Esophagus squamous epithelium (tissue), 5 donors: ENCODE results near the gene TBPL1. TPM values are rescaled to one million over a fixed set of nuclear protein-coding genes. Genes with fewer than 3 reads are reported as not detected.
A peak's percentile ranks its signal among the peaks of the same experiment; 100 is the strongest.

ENCODE experiments used
- DNase-seq: peaks from one replicate; lab custom pipeline; 2025; lab: John Stamatoyannopoulos, UW
- H3K27ac ChIP-seq, 4 donors: fragments of 200-600 bp; sonication (generic); one replicate each; pipeline ENCODE4 v1.5.1; 2016 to 2019; ENCODE audit warnings: mild to moderate bottlenecking in 1 of 4
- H3K27me3 ChIP-seq, 4 donors: fragments of 200-600 bp; sonication (generic); 1 replicate in 3 of 4; 2 replicates in 1 of 4; pipeline versions ENCODE4 v1.5.1 to v1.6.0; 2017 to 2021; ENCODE audit warnings: antibody characterized with exemption in 1 of 4
- H3K36me3 ChIP-seq, 3 donors: fragments of 200-600 bp; sonication (generic); one replicate each; pipeline ENCODE4 v1.5.1; 2016 to 2019
- H3K4me1 ChIP-seq, 3 donors: fragments of 200-600 bp; sonication (generic); one replicate each; pipeline ENCODE4 v1.5.1; 2017 to 2019
- H3K4me3 ChIP-seq, 4 donors: fragments of 200-600 bp; sonication (generic); 1 replicate in 3 of 4; 2 replicates in 1 of 4; pipeline ENCODE4 v1.5.1; 2016 to 2019; ENCODE audit warnings: mild to moderate bottlenecking in 2 of 4, moderate library complexity in 1 of 4
- H3K9me3 ChIP-seq, 3 donors: fragments of 200-600 bp; sonication (generic); one replicate each; pipeline ENCODE4 v1.5.1; 2016 to 2019
- CTCF ChIP-seq, 6 experiments: fragments of 450-650 bp in 4 of 6; fragments of 200-600 bp in 2 of 6; sonication (generic) in 2 of 6; IDR thresholded peaks; one replicate each; pipeline ENCODE4 v1.5.1; 2016 to 2019; ENCODE audit warnings: antibody characterized with exemption in 6 of 6, mild to moderate bottlenecking in 4 of 6, moderate library complexity in 4 of 6
- POLR2A ChIP-seq, 4 donors: fragments of 450-650 bp; IDR thresholded peaks; one replicate each; pipeline ENCODE4 v1.6.1; 2017; ENCODE audit warnings: antibody characterized with exemption in 4 of 4, mild to moderate bottlenecking in 4 of 4, moderate library complexity in 3 of 4
- WGBS, 2 donors: methylation state at CpG; one replicate each; pipeline ENCODE4 v1.1.5; 2018; 5-methylcytosine and 5-hydroxymethylcytosine counted together
- intact Hi-C: fragments of 100-400 bp; cut with DNase I; formaldehyde crosslinking; loops from one replicate; pipeline ENCODE4 v1.15.0; 2022
- total RNA-seq, 4 donors: library from RNA; depleted of rRNA; stranded (reverse); fragments of >200 nt; gene quantifications; one replicate each; pipeline ENCODE4 v1.1.0, GENCODE V29; 2016
- donor health status: DM: yes; HTN: yes; CAD: no.

The TBPL1 gene
- total RNA-seq: 10 to 100 TPM in 2 of 4 donors, 1 to 10 TPM in 2; 9.0 to 27.5 (median 12.0) TPM

DNA sequence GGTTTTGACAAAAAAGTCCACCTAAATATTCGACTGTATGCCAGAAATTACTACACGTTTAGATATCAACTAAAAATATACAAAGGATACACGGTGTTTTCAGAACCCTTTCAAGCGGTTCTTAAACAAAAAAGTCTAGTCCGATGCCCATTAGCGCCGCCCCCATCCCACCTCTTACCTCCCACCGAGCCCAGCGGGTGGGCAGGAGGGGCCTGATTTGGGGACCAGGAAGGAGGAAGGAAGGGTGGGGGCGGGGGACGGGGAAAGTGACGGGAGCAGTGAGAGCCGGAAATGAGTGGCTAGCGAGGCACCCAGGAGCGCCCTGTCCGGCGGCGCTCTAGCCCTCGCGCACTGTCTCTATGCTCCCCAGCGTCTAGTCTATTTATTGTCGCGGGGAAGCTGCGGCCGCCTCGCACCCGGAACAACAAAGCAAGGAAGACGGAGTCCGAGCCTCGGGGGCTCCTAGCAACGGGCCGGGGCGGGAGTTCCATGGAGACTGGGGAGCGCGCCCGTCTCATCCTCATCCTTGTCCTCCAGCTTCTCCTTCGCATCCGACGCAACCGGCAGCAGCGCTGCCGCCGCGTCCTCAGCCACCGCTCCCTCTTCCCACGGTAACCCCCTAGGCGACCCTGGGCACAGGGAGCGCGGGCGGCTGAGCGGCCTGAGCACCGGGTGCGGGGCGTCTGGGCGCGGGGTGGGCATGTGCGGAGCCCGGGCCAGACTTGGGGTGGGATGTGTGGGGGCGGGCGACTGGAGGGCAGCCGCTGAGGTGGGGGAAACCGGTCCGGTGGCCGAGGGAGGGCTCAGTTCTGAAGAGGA, at the start of gene TBPL1:
TBPL1 (plus strand) TSS at position 410 of the 819 bp plus-strand sequence. CDS start 26,902 bp downstream, outside the sequence.
- DNase-seq: peak; percentile 87
- Histone ChIP-seq H3K36me3 (no peaks in the 10 kb centered on the region), H3K4me1 (peaks cover 4 to 32% (median 22%) of the 10 kb centered on the region in 3 donors), H3K4me3 (peak within 1 kb of the TSS; percentile 83 to 99 (median 92)), H3K9me3 (no peaks in the 10 kb centered on the region), H3K27ac (peak within 1 kb of the TSS; percentile 79 to 96 (median 92)), H3K27me3 (no peaks in the 10 kb centered on the region)
- intact Hi-C loops: no loop called here
- WGBS, 2 donors: 0 to 1% methylated on average over 17 to 25 of the region's 64 CpGs
- TF ChIP-seq POLR2A (IDR thresholded peaks at IDR 0.05): peak in 1 of 4 donors; percentile 58
- TF ChIP-seq CTCF (IDR thresholded peaks at IDR 0.05): peak in 1 of 6 experiments; percentile 14

DNA sequence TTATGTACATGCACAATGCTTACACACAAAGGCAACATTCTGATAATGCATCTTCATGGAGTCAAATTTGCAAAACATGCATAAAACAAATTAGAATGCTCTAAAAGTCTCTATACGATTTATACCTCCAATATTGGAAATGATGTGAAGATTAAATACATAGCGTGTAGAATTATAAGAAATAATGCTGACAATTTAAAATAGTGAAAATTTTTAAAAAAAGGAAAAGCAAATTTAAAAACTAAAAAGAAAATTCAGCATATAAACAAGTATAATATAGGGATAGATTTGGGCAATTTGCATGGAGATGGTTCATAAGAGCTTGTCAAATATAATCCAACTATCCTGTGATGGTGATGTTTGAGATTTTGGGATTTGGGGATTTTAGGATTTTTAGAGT, 49.2 kb upstream of the TBPL1 start:
- TF ChIP-seq CTCF (IDR thresholded peaks at IDR 0.05) (no peak), POLR2A (IDR thresholded peaks at IDR 0.05) (no peak)
- Histone ChIP-seq H3K27me3 (peaks cover 0 to 32% (median 0%) of the 10 kb centered on the region in 4 donors), H3K4me1 (no peaks in the 10 kb centered on the region), H3K4me3 (no peak overlapping the region), H3K27ac (no peak overlapping the region), H3K9me3 (no peaks in the 10 kb centered on the region), H3K36me3 (no peaks in the 10 kb centered on the region)
- intact Hi-C loops: no loop called here
- DNase-seq: no peak
- WGBS, 2 donors: 83 to 92% methylated on average over 2 of the region's 2 CpGs

- no peaks in the 10 kb centered on the region for H3K9me3 ChIP-seq
- H3K36me3 ChIP-seq: no peaks in the 10 kb centered on the region
- H3K27me3 ChIP-seq: peaks cover 0 to 25% (median 0%) of the 10 kb centered on the region in 4 donors
- DNase-seq: no peak
- TF ChIP-seq CTCF (IDR thresholded peaks at IDR 0.05) (no peak), POLR2A (IDR thresholded peaks at IDR 0.05) (no peak)
- H3K27ac ChIP-seq: no peak overlapping the region
- H3K4me1 ChIP-seq: no peaks in the 10 kb centered on the region
- intact Hi-C loops: no loop called here
- 40 to 67% methylated on average over 1 of the region's 1 CpG for WGBS, 2 donors
- H3K4me3 ChIP-seq: no peak overlapping the region
Measured at GRCh38 chr6:133906050-133906449, 47.0 kb upstream of the TBPL1 start.

- Histone ChIP-seq H3K36me3 (no peaks in the 10 kb centered on the region), H3K27ac (peak overlapping the region in 1 of 4 donors; percentile 39), H3K4me3 (peak overlapping the region in 1 of 4 donors; percentile 26), H3K9me3 (no peaks in the 10 kb centered on the region), H3K4me1 (peaks cover 0 to 19% (median 0%) of the 10 kb centered on the region in 3 donors), H3K27me3 (no peaks in the 10 kb centered on the region)
- TF ChIP-seq CTCF (IDR thresholded peaks at IDR 0.05) (peak; percentile 58 to 86 (median 83)), POLR2A (IDR thresholded peaks at IDR 0.05) (no peak)
- WGBS, 2 donors: 6 to 9% methylated on average over 8 of the region's 8 CpGs
- peak; percentile 23 for DNase-seq
- intact Hi-C loops: loop anchor here (5.0 kb wide), 1 partner anchor 349 kb away; no protein-coding TSS in a partner anchor
Measured at GRCh38 chr6:133916650-133917151, 36.3 kb upstream of the TBPL1 start.

DNA sequence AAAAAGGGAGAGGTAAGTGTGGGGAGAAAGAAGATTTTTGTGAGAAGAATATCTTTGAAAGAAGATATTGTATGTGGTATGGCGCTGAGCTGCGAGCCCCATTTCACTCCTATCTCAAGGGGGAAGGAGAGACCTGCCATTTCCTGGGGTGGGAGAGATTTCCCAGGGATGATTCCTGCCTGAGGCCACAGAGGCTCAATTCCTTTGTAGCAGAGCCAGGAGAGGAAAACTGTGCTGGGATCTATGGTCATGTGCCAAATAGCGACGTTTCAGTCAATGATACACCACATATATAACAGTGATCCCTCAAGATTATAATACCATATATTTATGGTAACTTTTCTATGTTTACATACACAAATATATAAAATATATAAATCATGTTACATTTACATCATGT, 35.2 kb upstream of the TBPL1 start:
- TF ChIP-seq CTCF (IDR thresholded peaks at IDR 0.05): no peak
- TF ChIP-seq POLR2A (IDR thresholded peaks at IDR 0.05): no peak
- no peak overlapping the region for H3K27ac ChIP-seq
- intact Hi-C loops: loop anchor here (5.0 kb wide), 1 partner anchor 350 kb away; no protein-coding TSS in a partner anchor
- H3K27me3 ChIP-seq: peaks cover 0 to 2% (median 0%) of the 10 kb centered on the region in 4 donors
- no peaks in the 10 kb centered on the region for H3K9me3 ChIP-seq
- no peaks in the 10 kb centered on the region for H3K36me3 ChIP-seq
- WGBS, 2 donors: 76 to 79% methylated on average over 4 of the region's 4 CpGs
- DNase-seq: no peak
- no peak overlapping the region for H3K4me3 ChIP-seq
- H3K4me1 ChIP-seq: peaks cover 0 to 19% (median 0%) of the 10 kb centered on the region in 3 donors
